Forelimb muscle (tissue), 1 donor: ENCODE measurements around the gene MUC20. TPM values are rescaled to one million over a fixed set of nuclear protein-coding genes. Genes with fewer than 3 reads are reported as not detected.
"Not testable (repeated sequence)": the region's sequence is repeated elsewhere in the genome, so short reads cannot be mapped to it uniquely, and the experiment has no call there.

Experiments
- DNase-seq: peaks from one replicate; pipeline ENCODE4 v3.0.0-alpha.2; 2013; ENCODE audit warnings: low read depth
- polyA plus RNA-seq: library from polyadenylated mRNA; unstranded; fragments of 120-200 nt; gene quantifications from one replicate; pipeline ENCODE4 v1.2.1, GENCODE V29; 2013; ENCODE audit not compliant: insufficient read length

MUC20 gene
- polyA plus RNA-seq, 1 donor: 3.5 TPM

DNA sequence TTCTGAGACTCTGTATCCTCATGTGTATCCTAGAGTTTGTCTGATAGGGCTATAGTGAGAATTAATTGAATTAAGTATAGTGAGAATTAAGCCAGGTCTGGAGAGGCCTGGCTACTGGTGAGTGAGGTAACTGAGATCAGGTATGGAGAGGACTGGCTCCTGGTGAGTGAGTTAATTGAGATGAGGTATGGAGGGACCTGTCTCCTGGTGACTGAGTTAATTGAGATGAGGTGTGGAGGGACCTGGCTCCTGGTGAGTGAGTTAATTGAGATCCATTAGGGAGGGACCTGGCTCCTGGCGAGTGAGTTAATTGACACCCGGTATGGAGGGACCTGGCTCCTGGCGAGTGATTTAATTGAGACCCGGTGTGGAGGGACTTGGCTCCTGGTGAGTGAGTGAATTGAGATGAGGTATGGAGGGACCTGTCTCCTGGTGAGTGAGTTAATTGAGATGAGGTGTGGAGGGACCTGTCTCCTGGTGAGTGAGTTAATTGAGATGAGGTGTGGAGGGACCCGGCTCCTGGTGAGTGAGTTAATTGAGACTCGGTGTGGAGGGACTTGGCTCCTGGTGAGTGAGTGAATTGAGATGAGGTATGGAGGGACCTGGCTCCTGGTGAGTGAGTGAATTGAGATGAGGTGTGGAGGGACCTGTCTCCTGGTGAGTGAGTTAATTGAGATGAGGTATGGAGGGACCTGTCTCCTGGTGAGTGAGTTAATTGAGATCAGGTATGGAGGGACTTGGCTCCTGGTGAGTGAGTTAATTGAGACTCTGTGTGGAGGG lies 10.5 kb upstream of the MUC20 start:
- DNase-seq: not testable (repeated sequence)

DNA sequence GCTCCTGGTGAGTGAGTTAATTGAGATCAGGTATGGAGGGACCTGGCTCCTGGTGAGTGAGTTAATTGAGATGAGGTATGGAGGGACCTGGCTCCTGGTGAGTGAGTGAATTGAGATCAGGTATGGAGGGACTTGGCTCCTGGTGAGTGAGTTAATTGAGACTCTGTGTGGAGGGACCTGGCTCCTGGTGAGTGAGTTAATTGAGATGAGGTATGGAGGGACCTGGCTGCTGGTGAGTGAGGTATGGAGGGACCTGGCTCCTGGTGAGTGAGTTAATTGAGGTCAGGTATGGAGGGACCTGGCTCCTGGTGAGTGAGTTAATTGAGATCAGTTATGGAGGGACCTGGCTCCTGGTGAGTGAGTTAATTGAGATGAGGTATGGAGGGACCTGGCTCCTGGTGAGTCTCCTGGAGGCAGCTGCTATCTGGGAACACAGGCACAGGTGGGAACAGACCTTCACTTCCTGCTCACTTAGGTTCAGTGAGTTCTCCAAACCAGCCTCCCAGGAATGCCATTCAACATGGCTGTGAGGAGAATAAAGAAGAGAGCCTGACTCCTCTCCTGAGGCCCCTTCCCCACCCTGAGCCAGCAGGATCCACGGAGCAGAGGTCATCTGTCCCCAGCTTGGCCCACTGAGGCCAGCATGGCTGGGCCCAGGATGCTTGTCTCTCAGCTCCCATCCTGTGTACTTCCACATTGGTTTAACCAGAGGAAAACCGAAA lies 9.5 kb upstream of the MUC20 start:
- DNase-seq: not testable (repeated sequence)

DNA sequence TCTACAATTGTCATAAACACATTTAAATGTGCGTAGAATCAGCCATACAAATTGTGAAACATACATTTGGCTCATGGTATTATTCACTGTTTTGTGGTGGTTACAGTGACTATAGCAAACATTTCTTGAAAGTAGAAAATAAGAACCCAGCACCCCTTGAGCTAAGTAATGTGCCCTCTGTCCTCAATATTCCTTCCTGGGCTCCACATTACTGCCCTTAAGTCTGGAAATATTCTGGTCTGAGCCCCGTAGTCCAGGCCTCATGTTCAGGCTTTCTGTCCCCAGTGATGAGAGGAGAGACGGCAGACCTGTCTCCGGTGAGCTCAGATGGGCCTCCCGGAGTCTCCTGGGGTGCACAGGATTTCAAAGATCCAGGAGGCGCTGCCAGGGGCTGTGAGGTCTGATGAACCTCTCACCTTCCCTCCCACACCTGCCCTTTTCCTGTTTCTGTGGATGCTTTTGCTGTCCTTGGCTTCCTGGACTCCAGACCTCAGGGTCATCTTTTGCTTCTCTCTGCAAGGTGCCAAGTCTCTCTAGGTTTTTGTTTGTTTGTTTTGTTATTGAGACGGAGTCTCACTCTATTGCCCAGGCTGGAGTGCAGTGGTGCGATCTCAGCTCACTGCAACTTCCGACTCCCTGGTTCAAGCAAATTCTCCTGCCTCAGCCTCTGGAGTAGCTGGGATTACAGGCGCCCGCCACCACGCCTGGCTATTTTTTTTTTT lies 8.8 kb upstream of the MUC20 start:
- DNase-seq: no peak

DNA sequence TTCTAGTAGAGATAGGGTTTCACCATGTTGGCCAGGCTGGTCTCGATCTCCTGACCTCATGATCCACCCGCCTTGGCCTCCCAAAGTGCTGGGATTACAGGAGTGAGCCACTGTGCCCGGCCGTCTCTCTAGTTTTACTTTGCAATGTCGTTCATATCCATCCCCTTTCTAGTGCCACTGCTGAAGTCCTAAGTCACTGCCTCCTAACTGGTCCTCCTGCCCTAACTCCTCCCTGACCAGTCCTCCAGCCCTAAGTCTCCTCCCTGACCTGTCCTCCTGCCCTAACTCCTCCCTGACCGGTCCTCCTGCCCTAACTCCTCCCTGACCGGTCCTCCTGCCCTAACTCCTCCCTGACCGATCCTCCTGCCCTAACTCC lies 8.3 kb upstream of the MUC20 start:
- DNase-seq: not testable (repeated sequence)

DNA sequence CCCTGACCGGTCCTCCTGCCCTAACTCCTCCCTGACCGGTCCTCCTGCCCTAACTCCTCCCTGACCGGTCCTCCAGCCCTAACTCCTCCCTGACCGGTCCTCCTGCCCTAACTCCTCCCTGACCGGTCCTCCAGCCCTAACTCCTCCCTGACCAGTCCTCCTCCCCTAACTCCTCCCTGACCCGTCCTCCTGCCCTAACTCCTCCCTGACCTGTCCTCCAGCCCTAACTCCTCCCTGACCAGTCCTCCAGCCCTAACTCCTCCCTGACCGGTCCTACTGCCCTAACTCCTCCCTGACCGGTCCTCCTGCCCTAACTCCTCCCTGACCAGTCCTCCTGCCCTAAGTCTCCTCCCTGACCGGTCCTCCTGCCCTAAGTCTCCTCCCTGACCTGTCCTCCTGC lies 7.6 kb upstream of the MUC20 start:
- DNase-seq: not testable (repeated sequence)

DNA sequence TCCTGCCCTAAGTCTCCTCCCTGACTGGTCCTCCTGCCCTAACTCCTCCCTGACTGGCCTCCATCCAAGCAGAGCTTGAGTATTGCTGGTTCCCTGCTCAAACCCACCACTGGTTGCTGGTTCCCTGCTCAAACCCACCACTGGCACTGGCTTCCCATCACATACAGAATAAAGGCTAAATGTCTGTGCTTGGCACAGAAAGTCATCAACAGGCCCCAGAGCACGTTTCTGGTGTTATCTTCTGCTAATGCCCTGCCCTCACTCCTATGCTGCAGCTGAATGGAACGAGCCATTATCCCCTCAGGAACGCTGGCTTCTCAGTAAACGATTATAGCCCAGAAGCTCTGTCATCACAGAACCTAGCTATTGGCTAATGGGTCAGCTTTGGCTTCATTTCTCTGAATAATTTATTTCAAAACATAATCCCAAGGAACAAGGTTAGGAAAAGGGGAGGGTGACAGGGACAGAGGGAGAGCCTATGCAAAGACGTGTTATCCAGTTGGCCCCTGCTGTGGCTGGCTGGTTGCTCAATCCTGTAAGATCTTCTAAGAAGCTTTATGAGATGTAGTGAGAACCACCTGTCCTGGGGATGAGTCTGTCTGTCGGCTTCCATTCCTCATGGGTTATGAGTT lies 6.3 kb upstream of the MUC20 start:
- DNase-seq: no peak

DNA sequence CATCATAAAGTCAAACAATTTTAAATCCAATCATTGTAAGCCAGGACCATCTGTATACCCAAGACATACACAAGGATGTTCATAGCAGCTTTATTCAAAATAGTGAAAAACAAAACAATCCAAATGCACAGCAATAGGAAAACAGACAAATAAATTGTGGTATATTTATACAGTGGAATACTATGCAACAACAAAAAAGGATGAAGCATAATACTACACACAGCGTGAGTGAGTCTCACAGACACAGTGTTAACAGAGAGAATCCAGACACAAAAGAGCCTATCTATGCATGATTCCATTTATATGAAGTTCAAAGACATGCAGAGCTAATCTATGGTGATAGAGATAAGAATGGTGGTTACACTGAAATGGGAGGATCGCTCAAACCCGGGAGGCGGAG lies 5.6 kb upstream of the MUC20 start:
- DNase-seq: no peak

DNA sequence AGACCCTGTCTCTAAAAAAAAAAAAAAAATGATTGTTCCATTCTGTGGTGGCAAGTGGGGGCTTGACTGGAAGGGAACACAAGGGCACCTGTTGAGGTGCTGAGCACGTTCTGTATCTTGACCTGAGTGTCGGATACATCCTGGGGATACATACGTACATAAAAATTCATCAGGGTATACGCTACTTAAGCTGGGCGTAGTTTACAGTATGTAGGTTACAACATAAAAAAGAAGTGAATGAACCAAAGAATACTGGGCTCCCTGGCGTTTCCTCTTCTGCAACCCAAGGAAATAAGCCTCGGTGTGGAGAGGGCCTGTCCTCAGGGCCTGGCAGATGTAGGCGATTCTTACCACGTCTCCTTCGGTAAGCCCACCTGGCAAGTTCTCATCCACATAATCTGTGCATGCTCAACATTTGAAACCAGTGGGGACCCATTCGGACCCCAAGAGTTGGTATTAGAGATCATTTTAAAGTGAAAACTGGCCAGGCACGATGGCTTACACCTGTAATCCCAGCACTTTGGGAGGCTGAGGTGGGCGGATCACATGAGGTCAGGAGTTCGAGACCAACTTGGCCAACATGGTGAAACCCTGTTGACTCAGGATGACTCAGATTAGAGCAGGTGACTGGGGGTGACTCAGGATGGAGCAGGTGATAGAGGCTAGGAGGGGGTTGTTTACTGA lies 5.1 kb upstream of the MUC20 start:
- DNase-seq: no peak

DNA sequence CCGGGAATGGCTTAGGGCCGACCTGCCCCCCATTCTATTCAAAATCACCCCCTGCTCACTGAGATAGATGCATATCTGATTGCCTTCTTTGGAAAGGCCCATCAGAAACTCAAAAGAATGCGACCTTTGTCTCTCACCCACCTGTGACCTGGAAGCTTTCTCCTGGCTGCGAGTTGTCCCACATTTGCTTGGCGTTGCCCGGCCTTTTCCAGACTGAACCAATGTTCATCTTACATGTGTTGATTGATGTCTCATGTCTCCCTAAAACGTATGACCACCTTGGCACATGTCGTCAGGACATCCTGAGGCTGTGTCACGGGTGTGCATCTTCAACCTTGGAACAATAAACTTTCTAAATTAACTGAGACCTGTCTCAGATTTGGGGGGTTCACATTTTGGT lies 3.4 kb upstream of the MUC20 start:
- no peak for DNase-seq

DNA sequence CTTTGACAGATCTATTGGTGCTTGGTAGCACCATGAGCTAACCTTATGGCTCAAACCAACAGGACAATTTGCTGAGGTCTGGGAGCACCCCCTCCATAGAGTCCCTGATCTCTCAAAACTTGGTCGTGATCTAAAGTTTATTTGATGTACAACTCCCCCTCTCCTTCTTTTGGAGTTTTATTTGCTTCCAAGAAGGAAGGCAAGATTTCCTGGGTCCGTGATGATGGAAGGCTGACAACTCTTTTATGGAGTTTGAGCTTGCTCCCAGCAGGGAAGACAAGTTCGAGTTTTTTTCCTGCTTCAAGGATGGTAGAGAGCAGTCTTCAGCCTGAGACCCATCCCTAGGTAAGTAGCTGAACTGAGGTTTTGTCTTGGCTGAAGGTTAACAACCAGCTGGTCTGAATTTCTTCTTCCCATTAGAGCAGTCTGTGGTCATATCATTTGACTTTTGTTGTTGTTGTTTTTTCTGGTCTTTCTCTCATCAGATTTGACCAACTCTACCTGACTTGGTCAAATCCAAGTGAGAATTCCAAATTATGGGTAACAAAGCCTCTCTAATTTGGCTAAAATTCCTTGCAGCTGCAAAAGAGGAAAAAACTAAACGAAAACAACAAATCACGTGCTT lies 2.8 kb upstream of the MUC20 start:
- no peak for DNase-seq

DNA sequence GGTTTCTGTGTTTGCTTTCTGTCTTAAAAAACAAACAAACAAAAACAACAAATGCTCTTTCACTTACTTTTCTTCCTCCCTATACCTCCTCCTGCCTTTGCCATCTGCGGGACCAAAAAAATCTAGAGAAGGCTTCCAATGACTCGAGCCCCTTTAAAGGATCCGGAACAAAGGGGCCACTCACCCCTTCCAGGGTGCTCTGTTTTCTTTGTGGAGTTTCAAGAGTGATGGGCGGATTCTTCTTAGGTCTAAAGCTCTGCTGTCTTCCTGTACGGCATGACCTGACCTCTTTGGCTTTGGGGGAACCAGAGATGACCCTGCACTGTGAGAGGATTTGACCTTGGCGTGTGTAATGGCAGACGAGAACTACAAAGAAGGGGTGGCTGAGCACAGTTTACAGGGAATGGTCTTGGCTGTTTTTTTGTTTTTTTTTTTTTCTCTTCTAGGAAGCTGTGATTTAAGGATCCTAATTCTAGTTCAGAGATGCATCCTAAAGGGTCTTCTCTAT lies 2.2 kb upstream of the MUC20 start:
- DNase-seq: no peak

DNA sequence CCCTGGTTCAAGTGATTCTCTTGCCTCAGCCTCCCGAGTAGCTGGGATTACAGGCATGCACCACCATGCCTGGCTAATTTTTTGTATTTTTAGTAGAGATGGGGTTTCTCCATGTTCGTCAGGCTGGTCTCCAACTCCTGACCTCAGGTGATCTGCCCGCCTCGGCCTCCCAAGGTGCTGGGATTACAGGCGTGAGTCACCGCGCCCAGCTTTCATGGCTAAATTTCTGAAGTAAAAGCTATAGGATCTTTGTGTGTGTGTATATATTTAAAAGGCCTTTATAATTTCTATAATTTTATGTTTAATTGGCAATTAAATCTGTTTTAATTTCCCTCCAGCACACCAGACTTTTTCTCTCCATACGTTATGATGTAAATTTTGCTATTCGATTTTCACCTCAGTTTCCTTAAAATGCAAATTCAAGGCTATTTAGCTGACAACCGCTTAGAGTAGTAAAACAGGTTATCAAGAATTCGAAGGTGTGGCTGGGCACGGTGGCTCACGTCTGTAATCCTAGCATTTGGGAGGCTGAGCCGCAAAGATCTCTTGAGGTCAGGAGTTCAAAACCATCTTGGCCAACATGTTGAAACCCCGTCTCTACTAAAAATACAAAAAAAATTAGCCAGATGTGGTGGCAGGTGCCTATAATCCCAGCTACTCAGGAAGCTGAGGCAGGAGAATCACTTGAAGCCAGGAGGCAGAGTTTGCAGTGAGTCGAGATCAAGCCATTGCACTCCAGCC lies 1.1 kb upstream of the MUC20 start:
- not testable (repeated sequence) for DNase-seq

DNA sequence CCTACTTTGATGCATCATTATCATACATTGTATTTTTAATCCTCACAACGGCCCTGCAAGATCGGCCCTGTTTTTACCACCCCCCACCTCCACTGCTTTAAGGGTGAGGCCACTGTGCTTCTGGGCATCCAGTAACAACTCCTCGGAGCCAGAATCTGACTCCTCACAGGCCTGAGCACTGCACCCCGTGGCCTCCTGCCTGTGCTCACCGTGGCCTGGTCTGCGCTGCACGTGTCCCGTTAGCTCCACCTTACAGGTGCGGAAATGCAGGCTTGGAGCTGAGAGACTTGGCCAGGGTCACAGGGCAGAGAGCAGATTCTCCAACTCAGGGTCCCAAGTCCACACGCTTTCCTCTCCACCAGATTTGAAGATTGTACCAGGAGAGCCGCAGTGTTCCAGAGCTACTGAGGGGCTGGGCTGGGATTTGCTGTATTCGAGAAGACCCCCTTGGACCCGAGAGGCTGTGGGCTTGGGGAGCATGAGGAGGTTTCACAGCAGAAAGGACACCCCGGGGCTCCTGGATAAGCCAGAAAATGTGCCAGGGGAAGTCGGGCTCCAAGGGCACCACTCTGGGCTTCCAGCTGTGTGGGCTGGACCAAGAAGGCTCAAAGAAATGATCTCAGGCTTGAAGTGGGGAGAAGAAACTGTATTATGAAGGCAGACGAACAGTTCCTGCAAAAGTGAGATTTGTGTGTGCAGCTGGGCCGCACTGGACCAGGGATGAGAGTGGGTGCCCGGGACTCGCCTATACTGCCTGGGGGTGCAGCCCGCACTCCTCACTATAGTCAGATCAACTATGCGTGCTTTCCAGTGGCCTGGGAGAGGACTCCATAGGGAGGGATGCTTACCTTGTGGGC lies 1.6 kb downstream of the MUC20 start:
- not testable (repeated sequence) for DNase-seq

DNA sequence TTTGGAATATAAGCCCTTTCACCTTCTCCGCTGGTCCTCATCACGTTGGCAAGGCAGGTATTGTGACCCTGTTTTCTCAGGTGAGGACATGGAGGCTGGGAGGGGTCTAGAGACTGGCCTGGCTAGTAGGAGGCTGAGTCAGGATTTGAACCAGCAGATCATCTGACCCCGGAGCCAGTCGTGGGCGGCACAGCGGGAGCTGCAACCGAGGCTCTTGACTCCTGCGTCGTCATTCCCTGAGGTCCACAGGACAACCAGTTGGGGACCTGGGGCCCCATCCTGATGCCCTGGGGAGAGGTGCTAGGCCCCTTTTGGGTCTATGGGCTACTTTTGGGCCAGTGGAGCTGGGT lies 2.2 kb downstream of the MUC20 start:
- not testable (repeated sequence) for DNase-seq

DNA sequence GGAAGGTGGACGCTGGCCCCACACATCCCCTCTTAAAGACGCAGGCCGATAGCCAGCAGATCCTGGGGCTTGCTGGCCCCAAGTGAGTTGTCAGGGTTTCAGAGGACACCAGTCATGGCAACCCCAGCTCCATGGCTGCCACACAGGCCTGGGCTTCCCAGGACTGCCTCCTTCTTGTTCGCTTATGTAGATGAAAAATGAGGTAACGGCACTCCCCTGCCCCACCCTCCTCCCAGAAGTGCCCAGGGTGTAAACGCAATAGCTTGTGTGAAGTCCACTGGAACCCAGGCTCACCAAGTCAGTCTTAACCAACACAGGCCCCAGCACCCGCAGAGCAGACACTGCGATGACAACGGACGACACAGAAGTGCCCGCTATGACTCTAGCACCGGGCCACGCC lies 3.6 kb downstream of the MUC20 start:
- not testable (repeated sequence) for DNase-seq

DNA sequence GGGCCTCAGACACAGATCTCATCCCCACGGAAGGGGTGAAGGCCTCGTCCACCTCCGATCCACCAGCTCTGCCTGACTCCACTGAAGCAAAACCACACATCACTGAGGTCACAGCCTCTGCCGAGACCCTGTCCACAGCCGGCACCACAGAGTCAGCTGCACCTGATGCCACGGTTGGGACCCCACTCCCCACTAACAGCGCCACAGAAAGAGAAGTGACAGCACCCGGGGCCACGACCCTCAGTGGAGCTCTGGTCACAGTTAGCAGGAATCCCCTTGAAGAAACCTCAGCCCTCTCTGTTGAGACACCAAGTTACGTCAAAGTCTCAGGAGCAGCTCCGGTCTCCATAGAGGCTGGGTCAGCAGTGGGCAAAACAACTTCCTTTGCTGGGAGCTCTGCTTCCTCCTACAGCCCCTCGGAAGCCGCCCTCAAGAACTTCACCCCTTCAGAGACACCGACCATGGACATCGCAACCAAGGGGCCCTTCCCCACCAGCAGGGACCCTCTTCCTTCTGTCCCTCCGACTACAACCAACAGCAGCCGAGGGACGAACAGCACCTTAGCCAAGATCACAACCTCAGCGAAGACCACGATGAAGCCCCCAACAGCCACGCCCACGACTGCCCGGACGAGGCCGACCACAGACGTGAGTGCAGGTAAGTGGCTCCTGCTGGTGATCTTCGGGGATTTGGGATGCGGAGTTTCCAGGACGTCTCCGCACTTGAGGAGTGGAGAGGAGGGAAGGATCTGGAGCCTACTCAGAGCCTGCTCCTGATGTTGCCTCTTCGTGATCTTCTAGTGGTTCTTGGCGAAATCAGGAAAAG lies 5.3 kb downstream of the MUC20 start:
- not testable (repeated sequence) for DNase-seq

DNA sequence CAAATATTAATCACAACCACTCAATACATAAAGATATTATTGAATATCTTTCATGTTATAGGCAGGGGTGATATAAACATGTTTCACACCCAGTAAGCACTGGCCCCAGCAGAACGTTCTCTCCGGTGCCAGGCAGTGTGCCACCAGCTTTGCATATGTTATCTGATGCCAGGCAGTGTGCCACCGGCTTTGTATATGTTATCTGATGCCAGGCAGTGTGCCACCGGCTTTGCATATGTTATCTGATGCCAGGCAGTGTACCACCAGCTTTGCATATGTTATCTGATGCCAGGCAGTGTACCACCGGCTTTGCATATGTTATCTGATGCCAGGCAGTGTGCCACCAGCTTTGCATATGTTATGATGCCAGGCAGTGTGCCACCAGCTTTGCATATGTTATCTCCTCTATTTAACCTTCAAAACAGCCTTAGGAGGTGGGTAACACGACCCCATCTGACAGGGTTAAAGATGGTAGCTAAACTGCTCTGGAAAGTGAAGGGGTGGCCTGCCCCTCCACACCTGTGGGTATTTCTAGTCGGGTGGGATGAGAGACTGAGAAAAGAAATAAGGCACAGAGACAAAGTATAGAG lies 6.9 kb downstream of the MUC20 start:
- DNase-seq: no peak

DNA sequence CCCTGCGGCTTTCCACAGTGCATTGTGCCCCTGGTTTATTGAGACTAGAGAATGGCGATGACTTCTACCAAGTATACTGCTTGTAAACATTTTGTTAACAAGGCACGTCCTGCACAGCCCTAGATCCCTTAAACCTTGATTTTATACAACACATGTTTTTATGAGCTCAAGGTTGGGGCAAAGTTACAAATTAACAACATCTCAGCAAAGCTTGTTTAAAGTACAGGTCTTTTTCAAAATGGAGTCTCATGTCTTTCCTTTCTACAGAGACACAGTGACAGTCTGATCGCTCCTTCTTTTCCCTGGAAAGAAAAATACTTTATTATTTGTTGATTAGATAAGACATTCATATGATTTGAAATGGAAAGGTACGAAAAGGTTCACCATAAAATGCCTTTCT lies 8.0 kb downstream of the MUC20 start:
- DNase-seq: not testable (repeated sequence)
